Gastrocnemius medialis (tissue), 4 donors: ENCODE data around the gene PNPT1.

Experiments used
- CTCF ChIP-seq, 5 experiments: fragments of 450-650 bp in 3 of 5; fragments of 200-600 bp in 2 of 5; sonication (generic) in 2 of 5; IDR thresholded peaks in 4 of 5; conservative IDR thresholded peaks in 1 of 5; 1 replicate in 4 of 5; 2 replicates in 1 of 5; pipeline ENCODE4 v1.5.1; 2016 to 2019; ENCODE audit warnings: antibody characterized with exemption in 5 of 5, mild to moderate bottlenecking in 3 of 5, moderate library complexity in 3 of 5
- POLR2A ChIP-seq, 2 donors: fragments of 450-650 bp; IDR thresholded peaks; one replicate each; pipeline ENCODE4 v1.6.1; 2017; ENCODE audit warnings: antibody characterized with exemption in 2 of 2, mild to moderate bottlenecking in 2 of 2, moderate library complexity in 2 of 2

GRCh38 chr2:55693181-55694125, at the start of gene PNPT1:
- no peak for TF ChIP-seq CTCF (IDR thresholded peaks at IDR 0.05 in 4 of 5, conservative IDR thresholded peaks at IDR 0.05 in 1 of 5)
- peak in 1 of 2 donors; percentile 46 for TF ChIP-seq POLR2A (IDR thresholded peaks at IDR 0.05)
